ENCODE data around the gene SLC24A5.

SLC24A5 gene

DNA sequence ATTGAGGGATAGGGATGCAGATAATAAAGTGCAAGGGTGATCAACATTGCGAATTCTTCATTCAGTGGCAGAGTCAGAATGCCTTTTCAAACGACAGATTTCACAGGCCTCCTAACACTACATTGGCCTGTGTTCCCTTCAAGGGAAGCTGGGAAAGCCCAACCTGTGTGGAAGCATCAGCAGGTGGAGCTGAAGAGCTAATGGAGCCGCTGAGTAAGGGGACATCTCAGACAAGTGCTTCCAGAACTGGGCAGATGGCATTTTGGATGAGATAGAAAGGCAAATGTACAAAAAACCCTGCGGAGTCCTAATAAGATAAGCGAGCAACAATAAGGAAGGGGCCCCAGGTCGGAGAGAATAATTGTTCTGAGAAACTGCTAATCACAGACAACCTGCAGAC lies 8.5 kb upstream of the SLC24A5 start:
- DNase-seq (ENCODE audit: low spot score), result peak; percentile 10

DNA sequence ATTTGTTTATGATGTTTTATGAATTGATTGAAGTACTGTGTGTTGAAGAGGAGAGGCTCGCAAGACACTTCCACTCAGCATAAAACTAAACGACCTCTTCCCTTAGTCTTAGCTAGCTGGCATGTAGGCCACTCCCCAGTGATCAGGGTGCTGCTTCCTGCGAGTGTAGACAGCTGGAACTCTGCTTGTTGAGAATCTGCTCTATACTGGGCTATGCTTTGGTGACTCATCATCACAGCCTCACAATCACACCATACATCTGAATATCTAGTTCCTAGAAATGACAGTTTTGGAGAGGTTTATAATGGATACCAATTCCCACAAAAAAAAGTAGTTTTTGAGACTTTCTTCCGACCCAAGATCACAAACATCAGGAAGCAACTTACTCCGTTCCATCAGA lies 1.5 kb upstream of the SLC24A5 start:
- DNase-seq (ENCODE audit: low spot score), result no peak

DNA sequence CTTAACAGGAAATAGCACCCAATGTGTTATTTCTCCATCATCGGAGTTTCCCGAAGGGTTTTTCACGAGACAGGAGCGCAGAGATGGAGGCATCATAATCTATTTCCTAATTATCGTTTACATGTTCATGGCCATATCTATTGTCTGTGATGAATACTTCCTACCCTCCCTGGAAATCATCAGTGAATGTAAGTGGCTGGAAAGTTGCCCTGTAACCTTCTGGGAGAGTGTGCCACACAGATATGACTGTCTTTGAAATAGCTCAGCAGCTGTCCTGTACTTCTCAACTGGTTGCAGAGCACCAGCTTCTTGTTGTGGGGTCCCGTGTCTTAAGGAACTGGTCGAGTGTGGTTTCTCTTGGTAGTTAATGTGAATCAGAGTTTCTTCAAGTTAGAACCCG lies 1.1 kb downstream of the SLC24A5 start:
- DNase-seq (ENCODE audit: low spot score), result no peak

DNA sequence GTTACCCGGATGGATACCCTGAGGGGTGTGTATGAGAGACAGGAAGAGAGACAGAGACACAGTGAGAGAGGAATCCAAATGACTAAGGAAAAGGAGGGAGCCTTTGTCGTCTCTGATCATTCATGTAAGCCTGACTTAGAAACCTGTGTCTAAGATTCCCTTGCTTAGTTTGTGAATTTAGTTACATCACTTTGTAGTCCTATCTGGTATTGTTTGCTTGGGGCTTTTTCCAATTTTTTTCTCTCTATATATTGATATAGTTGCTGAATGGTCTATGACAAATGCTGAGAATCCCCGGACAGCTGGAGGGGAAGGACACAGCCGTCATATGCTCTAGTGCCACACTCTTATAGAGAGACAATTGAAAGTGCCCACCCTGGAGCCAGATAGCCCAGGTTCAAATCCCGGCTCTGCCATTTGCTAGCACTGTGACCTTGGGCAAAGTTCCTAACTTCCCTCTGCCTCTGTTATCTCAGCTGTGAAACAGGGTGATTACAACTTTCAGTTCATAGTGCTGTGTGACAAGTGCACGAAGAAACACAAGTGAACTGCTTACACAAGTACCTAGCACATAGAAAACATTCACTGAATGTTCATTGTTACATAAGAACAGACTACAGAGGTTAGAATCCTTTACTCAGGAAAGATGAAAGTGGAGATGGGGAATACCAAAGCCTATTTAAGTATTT lies 6.0 kb downstream of the SLC24A5 start:
- DNase-seq (ENCODE audit: low spot score), result no peak

DNA sequence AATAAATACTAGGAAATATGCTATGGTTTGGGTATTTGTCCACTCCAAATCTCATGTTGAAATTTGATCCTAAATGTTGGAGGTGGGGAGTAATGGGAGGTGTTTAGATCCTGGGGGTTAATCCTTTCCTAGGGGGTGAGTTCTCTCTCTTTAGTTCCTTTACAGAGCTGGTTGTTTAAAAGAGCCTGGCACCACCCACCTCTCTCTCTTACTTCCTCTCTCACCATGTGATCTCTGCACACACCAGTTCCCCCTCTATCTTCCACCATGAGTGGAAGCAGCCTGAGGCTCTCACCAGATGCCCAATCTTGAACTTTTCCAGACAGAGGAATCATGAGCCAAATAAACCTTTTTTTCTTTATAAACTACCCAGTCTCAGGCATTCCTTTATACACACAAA lies 10.5 kb downstream of the SLC24A5 start:
- DNase-seq (ENCODE audit: low spot score), result no peak

DNA sequence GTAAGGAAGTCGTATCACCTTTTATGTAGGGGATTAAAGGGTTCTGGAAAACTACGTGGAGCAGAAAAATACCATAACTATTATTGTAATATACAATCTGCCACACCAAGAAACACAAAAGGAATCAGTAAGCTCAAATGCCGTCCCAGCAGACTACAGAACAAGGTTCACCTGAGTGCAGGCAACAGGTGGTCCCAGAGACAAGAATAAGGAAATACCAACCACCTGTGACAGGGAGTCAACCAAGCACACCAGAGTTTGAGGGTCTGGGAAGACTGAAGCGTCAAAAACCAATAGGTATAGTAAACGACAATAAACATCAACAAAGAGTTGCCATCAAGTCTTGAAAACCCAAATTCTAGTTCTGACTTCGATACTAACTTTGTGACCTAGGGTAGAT lies 12.1 kb downstream of the SLC24A5 start:
- no peak for DNase-seq (ENCODE audit: low spot score)

DNA sequence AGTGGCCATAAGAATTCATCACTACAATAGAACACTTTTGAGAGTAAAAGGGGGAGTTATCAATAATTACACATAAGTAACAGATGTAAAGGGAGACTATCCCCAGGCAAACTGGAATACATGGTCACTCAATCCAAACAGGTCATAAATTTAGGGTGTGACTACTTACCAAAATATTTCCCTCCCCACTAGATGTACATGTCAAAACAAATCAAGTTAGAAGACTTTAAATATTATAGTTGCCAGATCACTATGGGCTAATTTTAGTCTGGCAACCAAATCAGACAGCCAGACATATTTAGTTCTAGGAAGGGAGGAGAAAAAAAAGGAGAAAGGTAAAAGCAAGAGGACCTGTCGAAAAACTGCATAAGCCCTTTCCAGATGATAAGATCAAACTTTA lies 23.1 kb downstream of the SLC24A5 start:
- peak; percentile 12 for DNase-seq (ENCODE audit: low spot score)

DNA sequence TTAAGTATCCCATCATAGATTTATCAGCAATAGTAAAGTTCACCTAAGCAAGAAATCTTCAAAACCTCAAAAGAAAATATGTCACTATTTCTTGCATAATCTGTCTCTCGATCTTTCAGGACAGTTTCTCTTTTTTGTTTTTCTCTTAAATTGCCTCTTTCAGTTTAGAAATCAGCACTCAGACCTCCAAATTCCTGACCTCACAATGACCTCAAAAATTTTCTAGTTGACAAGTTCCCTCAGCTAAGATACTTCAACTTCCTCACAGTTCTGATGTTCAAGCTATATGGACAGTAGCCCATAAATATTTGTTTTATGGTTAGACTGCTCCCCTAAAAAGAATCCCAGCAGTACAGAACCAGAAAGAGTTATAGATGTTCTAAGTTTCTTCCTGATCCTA lies 24.1 kb downstream of the SLC24A5 start:
- DNase-seq (ENCODE audit: low spot score), result peak; percentile 4

DNA sequence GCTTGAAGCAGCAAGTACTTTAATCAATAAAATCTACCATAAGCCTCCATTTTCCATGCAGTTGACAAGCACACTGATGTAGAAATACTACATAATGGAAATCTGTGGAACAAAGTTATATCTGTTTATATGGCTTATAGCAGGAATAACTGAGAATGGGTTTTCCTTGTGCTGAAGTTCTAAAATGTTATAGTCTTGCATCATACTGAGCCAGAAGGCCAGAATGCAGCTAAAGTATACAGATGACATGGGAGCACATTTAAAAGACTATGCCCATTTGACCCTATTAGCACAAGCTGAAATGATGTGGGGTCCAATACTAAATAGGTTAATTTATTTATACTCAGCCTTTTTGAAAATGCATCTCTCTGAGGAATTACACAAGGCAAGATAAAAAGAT lies 25.1 kb downstream of the SLC24A5 start:
- DNase-seq (ENCODE audit: low spot score), result no peak

DNA sequence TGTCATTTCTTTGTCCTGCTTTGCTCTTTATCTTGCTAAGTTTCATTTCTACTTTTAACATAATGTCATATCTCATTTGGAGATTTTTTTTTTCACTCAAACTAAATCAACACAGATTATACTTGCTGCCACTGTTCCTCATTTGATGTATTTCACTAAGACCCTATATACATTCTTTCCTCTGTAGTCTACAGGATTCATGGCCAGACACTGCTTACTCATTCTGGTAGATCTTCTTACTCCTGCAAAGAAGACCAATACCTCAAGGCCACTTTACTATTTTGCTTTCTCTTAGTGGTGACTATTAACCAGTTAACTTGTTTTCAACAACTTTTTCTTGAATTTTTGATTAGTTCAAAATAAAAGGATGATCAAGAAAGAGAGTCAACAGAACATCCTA lies 26.6 kb downstream of the SLC24A5 start:
- DNase-seq (ENCODE audit: low spot score), result no peak

DNA sequence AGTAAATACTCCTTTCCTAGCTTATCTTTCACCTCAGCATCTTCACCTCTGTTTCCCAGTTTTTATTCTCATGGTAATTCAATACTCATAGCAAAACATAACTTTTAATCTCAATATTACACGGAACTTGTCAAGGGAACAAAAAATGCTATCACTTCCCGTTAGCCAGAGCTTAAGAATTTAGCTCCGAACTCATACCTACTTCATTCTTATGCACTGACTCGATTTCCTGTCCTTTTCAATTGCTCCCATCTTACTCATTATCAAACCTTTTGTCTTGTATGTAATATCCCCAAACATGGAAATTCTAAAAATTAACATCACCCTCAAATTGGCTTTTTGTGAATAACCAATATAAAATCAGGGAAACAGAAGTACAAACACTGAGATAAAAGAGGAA lies 29.1 kb downstream of the SLC24A5 start:
- DNase-seq (ENCODE audit: low spot score), result peak; percentile 21

DNA sequence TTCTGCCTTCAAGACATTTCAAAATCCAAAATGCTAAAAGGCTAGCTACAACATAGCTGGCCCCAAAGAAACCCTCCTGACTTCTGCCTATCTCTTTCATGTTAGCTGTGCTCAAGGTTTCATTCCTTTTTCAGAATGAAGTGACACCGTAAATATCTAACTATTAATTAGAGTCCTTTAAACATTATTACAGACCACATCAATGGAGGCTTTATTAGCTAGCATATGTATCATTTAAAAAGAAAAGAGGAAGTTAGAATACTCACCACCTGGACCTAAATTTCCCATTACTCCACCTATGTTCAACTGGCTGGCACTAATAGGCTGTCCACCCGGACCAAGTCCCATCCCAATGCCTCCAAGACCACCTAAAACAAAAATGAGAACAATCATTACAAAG lies 32.7 kb downstream of the SLC24A5 start:
- DNase-seq (ENCODE audit: low spot score), result no peak

DNA sequence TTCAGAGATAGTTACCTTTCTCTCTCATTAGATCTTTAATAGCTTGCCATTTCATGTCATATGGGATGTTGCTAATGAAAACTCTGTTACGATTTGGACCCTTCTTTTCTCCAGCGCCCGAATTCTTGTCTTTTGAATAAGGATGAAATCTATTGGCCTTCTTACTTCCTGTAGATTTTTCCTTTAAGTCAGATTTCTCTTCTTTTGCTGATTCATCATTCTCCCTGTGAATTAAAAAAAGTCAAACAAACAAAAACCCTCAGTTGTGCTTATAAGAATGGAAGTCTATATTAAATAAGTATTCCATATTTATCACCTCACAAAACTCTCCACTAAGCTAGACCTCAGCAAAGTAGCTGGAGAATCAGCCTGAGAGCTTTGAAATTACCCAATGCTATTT lies 47.8 kb downstream of the SLC24A5 start:
- no peak for DNase-seq (ENCODE audit: low spot score)

DNA sequence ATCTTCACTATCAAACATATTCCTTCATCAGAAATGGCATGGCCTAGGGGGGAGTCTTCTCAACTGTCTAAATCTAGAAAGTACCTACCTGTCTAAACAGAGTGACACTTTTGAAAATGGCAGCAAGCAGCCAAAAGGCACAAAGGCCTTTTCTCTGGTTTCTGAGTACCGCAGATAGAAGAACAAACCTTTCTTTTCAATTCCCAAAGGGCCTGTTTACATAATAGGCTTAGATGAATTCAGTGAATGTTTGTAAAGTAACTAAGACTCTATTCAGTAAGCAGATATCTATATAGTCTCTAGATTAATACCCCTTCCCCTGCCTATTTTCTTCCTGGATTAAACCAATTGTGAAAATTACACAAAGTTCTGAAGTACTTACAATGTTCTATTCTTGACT lies 50.2 kb downstream of the SLC24A5 start:
- DNase-seq (ENCODE audit: low spot score), result no peak

DNA sequence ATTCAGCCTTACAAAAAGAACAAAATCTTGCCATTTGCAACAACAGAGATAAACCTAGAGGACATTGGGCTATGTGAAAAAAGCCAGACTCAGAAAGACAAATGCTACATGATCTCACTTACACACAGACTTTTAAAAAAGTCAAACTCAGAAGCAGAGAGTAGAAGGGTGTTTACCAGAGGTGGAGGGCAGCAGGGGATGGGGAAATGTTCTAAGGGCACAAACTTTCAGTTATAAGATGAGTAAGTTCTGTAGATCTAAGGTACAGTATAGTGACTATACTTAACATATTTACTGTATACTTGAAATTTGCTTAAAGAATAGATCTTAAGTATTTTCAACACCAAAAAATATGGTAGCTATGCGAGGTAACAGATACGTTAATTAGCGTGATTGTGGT lies 54.3 kb downstream of the SLC24A5 start:
- no peak for DNase-seq (ENCODE audit: low spot score)

DNA sequence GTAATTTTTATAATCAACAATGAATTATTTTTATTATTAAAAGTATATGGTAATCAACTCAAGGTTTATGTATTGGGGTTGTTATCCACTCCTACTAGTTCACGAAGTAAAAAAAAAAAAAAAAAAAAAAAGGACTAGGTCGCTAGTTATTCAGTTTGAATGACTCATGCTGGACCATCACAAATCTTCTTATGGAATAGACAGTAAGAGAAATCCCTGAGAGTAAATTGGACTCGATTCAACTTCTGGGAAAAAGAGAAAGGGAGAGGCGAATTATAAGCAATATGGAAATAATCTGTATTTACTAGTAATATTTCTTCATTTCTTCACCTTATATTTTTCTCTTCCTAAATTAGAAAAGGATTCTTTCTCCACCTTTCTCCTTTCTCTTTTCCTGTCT lies 55.3 kb downstream of the SLC24A5 start:
- DNase-seq (ENCODE audit: low spot score), result no peak

DNA sequence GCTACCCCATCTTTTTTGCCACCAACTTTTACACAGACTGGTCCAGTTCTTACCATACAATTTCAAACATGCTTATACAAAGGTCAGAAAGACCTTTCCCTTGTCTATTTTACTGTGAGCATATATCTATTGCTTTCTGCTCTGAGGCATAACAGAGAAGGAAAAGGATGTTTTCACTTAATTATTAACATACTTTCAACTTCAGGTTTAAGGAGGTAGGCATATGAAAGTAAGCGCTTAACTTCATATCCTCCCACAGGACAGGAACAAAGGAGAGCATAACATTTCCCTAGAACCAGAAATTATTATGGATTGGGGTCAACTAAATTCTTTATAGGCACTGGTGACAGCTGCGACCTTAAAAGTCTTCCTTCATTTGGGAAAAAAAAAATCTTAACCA lies 56.2 kb downstream of the SLC24A5 start:
- no peak for DNase-seq (ENCODE audit: low spot score)

DNA sequence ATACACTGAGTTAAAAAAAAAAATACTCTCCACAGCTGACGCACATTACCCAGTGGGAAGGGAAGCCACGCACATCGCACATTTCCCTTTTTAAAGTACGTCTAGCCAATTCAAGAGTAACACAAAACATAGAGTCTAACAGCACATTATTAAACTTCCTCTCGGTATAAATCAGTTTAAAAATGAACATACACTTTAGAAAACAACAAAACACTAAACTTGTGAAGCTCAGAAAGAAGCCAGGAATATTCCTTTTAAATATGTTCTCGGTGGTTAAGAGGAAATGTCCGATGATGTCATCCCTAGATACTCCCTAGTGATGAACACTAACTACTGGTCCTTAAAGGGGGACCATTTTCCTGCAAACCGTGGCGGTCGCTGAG lies 56.6 kb downstream of the SLC24A5 start:
- peak; percentile 57 for DNase-seq (ENCODE audit: low spot score)

DNA sequence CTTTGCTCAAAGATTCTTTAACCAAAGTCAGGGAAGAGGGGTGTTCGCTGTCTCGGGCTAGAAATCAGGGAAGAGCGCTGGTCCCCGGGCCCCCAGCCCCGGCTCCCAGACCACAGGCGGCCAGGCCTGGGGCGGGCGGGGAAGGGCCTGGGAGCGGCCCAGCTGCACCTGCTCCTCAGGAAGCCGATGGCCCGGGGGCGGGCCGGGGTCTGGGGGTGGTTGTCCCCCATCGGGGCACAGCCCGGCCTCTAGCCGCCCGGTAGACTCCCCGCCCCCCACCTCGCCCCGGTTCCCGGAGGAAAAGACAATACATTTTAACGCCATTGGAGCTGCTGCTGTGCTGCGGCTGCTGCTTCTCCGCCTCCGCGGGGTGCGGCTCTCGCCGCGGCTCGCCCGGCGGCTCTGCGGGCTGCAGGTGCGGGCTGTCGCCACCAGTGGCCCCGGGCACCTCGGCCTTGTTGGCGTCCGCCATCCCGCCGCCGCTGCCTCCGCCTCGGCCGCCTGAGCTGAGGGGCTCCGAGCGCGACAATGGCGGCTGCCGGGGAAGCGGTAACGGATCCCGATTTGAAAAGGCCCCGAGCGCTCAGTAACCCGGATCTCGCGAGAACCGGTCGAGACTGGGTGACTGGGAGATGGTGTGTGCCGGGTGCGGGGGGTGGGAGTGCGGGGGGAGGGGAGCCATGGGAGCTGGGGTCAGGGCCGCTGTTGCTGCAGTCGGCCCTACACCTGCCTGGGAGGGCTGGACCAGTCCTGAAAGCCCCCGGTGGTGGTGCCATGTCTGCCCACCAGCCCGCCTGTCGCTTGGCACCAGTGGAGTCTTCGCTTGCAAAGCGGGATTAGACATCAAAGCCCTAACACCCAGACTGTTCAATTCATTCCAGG lies 57.2 kb downstream of the SLC24A5 start, which contains the start of gene MYEF2:
Gene MYEF2 (minus strand): TSS at position 530 of the 882 bp plus-strand sequence. CDS start 58 bp downstream, at position 472.
- peak; percentile 86 for DNase-seq (ENCODE audit: low spot score)

DNA sequence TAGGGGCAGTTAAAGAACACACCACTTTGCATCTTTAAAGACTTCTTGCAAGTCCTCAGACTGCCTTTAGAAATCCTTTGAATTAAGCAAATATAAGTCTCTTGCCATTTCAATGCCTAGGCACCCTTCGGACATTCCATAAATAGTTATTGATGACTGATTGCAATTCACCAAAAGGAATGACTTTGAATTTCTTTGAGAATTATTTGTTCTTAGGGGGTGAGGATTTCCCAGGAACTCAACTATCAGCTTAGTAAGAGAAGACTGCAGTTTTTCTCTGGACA lies 57.8 kb downstream of the SLC24A5 start:
- DNase-seq (ENCODE audit: low spot score), result no peak

DNA sequence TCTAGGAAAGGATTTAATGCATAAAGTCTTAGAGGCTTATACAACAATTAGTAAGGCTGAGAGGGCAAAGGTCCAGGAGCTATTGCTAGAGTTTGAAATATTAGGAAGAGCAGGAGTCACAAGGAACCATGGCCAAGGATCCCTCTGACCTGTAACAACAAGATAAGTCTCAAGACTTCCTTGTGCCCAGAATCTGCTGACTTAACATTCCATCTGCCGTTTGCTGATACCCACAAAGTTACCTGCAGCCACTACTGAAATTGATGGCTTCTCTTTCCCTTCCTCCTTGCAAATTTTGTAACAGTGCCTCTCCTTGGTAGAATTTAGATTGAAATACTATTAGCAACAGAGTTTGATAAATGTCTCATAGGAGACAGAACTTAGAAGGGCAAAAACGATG lies 62.0 kb downstream of the SLC24A5 start:
- no peak for DNase-seq (ENCODE audit: low spot score)

DNA sequence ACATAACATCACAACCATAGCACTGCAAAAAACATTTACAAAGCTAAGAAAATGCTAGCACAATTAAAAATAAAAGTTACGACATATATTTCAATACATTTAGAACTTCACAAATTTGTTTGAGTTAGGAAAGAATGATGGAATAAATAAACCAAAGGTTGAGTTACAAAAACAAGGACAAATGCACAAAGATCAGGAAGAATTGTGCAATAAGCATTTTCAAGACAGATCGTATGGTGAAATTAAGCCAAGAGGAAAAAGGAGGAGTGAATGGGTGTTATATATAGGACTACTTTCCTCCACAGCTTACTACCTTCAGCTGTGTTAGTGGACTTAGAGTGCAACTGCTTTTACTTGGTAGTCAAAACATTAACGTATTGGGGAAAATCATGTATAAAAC lies 64.7 kb downstream of the SLC24A5 start:
- no peak for DNase-seq (ENCODE audit: low spot score)

DNA sequence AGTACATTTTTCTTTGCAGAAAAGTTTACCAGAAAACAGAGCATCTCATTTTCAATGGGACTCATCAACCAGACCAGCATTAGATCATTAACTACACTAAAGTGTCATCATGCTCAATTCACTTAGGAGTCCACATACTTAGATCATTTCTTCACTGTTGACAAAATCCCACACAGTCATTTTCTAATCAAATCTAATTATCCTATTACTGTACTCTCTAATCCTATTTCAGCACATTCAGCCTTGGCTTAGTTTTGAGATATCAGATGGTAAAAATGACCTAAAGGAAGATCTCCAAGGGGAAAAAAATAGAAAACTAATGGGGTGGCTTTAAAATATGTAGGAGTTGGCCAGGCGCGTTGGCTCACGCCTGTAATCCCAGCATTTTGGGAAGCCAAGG lies 65.5 kb downstream of the SLC24A5 start:
- DNase-seq (ENCODE audit: low spot score), result no peak

Measured in GM03348 (cell line).